GM19397 (cell line): ENCODE measurements around the gene TRUB1.
"Not testable (repeated sequence)": the region's sequence is repeated elsewhere in the genome, so short reads cannot be mapped to it uniquely, and the experiment has no call there.

Experiments
- ATAC-seq: cut with Tn5 transposase; IDR thresholded peaks from one replicate; pipeline ENCODE4 v1.9.1; 2021; ENCODE audit warnings: mild to moderate bottlenecking, moderate library complexity; ENCODE audit not compliant: unreplicated experiment

The TRUB1 gene

DNA sequence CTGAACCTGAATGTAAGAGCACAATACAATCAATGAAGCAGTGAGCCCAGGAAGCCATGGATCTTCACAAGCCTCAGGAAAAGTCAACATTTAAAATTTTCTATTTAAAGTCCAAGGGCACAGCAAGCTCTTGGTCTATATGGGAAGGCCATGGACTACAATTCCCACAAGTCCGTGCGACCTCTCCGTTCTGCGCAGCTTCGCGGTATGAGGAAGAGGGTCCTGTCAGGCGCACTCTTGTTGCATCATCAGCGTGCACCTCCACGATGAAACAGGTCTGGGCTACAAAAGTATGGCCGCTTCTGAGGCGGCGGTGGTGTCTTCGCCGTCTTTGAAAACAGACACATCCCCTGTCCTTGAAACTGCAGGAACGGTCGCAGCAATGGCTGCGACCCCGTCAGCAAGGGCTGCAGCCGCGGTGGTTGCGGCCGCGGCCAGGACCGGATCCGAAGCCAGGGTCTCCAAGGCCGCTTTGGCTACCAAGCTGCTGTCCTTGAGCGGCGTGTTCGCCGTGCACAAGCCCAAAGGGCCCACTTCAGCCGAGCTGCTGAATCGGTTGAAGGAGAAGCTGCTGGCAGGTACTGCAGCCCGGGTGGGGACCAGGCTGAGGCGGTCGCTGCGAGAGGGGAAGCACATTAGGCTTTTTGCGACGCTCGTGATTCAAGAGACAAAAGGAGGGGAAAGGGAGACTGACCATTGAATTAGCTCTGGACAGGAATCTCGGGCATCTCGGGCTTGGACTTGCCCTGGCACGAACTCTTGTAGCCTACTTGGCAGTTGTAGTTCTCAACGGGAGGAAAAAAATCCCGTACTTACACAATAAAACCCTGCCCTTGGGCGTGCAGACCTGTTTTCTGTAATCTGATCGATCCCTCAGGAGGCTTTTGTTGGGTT lies at the start of gene TRUB1:
Gene TRUB1, plus strand, starts transcription at position 234 of the 894 bp plus-strand sequence. Its CDS starts 59 bp downstream, at position 293.
- peak; percentile 100 for ATAC-seq

GRCh38 chr10:114893251-114893650 lies 44.7 kb upstream of the TRUB1 start:
- ATAC-seq, result no peak

DNA sequence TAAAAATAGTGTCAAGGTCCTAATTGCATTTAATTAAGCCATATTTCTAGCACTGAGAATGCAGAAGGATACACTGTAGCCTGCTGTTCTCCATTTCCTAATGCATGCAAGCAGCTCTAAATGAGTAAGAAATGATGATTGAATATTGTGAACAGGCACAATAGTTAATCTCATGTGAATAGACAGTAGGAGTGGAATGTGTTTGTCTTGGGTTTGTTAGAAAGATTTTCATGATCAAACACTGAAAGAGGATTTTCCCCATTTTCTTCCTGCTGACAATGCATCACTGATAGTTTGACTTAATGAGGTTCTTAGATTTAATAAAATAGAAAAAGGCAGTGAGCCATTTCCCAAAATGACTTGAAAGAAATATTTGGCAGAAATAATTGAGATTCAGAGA lies 43.1 kb upstream of the TRUB1 start:
- no peak for ATAC-seq

DNA sequence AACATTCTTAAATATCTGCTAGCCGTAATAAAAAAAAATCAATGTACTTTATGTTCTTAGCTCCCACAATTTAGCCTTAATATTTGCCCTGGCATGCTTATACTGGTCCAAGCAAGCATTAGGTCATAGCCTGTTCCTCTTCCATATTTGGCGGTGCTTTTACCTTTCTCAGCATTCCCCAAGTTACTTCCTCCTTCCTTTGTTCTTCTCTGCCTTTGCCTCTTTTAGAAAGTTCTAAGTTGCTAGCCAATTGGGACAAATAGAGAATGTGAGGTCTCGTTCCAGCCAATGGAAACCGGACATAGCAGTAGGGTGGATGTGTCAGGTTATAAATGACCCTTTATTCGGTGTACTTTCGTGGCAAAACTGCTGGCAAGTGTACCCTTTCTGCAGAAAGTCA lies 41.0 kb upstream of the TRUB1 start:
- ATAC-seq, result not testable (repeated sequence)

- ATAC-seq, result no peak
These were observed 40.4 kb upstream of the TRUB1 start for GRCh38 chr10:114897593-114897992.

GRCh38 chr10:114899982-114900381 lies 38.0 kb upstream of the TRUB1 start:
- ATAC-seq, result no peak

GRCh38 chr10:114900658-114901057 lies 37.3 kb upstream of the TRUB1 start:
- ATAC-seq, result no peak

DNA sequence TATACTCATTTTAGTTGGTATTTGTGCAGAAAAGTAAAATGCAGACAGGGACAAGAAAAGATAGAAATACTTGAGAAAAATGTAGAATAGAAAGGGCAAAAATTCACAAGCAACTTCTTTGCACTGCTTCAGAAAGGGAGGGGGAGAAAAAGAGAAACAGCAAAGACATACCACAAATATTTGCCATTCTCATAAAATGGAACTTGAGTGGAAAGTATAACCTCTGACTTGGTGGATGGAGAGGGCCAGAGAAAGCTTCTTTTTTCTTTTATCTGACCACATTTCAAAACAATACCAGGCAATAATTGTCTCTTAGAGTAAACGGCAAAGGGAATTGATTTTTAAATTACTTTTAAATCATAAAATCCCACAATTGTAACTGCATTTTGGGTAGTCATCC lies 35.8 kb upstream of the TRUB1 start:
- no peak for ATAC-seq

DNA sequence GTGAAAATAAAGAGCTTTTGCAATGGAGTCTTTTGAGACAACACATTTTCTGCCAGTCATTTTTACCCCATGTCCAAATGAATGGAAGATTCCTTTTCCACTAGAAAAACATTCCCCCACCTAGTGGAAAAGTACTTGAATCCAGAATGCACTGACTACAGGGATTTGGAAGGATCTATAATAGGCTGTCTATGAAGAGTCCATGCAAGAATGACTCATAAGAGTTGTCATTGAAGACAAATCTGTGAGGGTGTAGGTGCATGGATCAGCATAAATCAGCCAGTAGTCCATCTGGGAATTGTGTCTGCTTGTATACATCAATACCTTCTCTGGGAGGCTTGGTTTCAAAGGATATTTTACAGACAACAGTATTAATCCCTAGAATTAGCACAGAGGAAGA lies 32.5 kb upstream of the TRUB1 start:
- no peak for ATAC-seq

DNA sequence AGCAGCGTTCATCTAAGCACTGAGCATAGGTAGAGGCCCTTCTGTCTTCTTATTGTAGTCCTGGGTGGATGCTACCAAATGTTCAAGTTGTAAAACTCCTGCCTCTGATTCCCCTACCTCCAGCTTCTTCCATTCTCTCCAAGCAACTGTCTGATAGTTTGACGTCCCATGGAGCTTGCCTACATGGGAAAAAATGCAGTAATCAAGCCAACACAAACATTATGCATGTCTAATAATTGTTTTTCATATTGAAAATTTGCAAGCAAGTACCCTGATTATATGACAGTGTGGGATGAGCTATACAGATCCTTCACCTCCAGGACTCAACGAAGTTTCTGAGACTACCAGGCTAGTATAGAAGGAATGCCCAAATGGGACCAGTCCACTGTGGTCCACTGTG lies 31.0 kb upstream of the TRUB1 start:
- ATAC-seq, result no peak

- no peak for ATAC-seq
These were observed 29.1 kb upstream of the TRUB1 start for GRCh38 chr10:114908896-114909295.

DNA sequence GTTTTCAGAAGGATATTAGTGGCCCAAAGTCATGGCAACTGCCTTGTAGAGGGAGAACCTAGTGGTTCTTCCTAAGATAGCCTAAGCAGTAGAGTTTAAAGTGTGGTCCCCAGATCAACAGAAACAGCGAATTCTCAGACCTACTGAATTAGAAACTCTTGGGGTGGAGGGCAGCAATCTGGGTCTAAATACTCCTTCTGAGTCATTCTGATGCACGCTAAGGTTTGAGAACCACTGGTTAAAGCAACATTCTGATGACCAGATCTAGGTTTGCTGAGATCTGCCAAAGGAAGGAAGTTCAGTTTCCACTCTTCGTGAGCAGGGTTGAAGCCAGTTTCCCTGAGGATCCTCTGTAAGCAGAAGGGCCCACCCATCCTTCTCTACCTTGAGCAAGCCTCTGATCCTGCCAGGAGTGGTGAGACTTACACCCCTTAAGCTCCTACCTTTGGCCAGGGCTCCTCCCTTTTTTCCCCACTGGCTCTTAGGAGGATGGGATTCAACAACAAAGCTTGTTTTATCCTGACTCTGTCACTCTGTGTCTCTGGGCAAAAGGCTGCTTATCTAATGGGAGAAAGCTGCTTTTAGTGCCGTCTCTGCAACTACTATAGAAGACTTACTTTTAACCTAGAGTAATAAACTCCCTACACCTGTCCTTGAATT lies 26.8 kb upstream of the TRUB1 start:
- ATAC-seq, result no peak

GRCh38 chr10:114911801-114912469 lies 26.1 kb upstream of the TRUB1 start:
- no peak for ATAC-seq

- no peak for ATAC-seq
These were observed 25.5 kb upstream of the TRUB1 start for GRCh38 chr10:114912470-114912859.

DNA sequence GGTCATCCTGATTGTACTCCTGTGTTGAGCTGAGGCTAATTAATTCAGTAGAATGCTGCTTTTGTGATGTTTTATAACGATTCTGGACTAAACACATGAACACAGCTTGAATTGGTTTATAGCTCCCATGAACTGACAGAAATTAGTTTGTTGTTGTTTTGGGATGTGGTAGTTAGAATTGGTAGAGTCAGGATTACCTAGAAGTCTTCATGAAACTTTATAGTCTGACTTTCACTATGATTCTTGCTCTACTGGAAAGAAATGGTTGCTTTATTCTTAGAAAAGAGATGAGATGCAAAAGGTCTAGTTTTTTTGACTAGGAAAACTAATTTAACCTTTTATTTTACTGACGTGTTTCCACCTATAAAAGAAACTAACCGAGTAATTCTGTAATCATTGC lies 23.4 kb upstream of the TRUB1 start:
- ATAC-seq, result no peak

GRCh38 chr10:114915294-114915693 lies 22.7 kb upstream of the TRUB1 start:
- no peak for ATAC-seq

DNA sequence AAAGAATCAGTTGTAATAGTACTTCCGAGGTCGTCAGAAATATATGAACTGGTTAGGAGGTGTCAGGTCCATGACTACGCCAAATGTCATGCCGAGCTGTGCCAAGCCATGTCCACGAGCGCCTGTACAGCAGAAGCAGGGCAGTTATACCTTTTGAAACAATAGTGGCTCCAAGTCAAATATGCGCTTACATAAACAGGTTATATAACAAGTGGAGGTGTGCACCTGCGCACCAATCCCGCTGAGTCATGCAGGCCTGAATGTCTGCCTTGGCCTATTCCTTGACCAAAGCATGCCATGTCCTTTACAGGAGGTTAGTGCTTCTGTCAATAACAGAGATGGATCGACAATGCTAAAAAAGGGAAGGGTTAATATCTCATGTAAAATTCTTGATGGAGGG lies 21.3 kb upstream of the TRUB1 start:
- ATAC-seq, result no peak

DNA sequence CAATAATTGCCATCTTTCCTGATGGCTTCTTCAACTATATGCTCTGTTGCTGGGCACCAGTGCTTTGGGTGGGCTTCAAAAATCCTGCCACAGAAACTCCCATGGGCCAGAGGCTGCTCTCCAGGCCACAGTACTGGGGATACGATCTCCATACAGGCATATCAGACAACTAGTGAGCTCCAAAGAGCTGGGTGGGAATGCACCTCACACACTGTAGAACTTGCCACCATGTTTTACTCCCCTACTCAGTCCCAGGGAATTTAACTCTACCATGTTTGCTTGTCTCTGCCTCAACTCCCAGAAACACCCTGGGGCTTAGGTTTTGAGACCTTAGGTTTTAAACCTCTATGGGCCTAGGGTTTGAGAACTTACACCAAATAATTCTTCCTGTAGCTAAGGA lies 20.5 kb upstream of the TRUB1 start:
- no peak for ATAC-seq

DNA sequence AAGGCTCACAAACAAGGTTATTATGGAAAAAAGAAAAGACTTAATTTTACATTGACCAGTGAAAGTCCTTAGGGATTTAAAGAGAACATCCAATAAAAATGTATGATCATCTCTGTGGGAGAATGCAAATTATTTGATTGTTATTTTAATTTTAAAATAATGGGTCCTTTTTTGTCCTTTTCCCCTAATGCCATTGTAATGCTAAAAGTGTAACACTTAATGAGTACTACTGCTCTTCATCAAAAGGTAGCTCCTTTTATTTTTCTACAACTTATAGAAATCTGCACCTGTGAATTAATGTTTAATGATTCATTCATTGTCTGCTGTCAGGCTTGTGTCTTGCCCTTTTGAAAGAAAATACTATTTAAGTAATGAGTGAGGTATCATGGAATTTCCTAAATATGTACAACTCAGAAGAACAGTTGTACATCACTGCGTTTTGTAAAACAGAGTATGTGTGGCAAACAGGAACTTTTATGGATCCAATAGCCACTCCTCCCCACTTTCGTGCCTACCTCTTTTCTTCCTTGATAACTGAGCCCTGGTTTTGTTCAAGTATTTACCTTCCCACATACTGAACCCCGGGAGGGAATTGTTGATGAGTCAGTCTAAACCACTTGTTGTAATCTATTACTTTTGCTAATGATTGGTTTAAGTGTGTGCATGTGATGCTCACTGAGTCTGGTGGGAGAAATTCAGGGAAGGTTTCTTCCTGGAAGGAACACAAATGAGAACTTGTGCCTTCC lies 19.9 kb upstream of the TRUB1 start:
- ATAC-seq, result no peak

DNA sequence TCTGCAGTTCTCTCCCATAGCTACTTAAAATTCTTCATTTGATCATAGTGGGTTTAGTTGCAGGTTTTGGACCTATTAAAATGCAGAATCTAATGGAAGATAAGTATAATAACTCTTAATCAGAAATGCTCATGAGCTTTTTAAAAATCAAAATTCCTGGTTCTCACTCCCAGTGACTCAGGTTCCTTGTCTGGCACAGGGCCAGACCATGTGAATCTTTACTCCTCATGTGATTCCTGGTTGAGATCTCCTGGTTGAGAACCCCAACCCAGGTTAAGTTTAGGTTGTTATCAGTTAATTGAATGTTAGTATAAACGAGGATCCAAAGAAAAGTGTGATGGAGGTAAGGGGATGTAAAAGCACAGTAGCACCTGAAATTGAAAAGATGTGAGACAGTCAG lies 17.5 kb upstream of the TRUB1 start:
- ATAC-seq, result no peak

DNA sequence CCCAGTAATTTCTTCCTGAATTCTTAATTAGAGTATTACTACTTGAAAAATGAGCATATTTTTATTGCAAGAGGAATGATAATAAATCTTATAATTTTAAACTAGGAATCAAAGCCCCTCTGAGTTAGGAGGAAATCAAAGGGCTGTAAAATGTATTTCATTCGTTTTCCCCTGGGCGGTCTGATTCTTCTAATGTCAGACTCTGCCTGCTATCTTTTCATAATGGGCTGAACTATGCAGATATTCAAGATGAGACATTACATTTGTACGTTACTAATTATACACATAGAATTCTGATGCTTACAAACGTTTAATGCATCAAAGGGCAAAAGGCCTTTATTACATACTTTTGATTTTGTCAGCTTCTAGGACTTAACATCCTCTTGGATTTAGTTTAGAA lies 16.0 kb upstream of the TRUB1 start:
- no peak for ATAC-seq
